BE2C (cell line): Measurements from ENCODE around the gene BCAR3.
"Not testable (repeated sequence)": the region's sequence is repeated elsewhere in the genome, so short reads cannot be mapped to it uniquely, and the experiment has no call there.

Experiments used
- DNase-seq: peaks from one replicate; pipeline ENCODE4 v3.0.0-alpha.2; 2020
- H3K27me3 ChIP-seq: fragments of 250-450 bp; sonication (Bioruptor Pico); 2 replicates; pipeline ENCODE4 v1.5.1; 2020; ENCODE audit warnings: mild to moderate bottlenecking
- H3K36me3 ChIP-seq: fragments of 250-450 bp; sonication (Bioruptor Pico); 2 replicates; pipeline ENCODE4 v1.5.1; 2020; ENCODE audit warnings: mild to moderate bottlenecking
- H3K4me1 ChIP-seq: fragments of 250-450 bp; sonication (Bioruptor Pico); 2 replicates; pipeline ENCODE4 v1.5.1; 2020
- H3K4me3 ChIP-seq: 2 replicates; pipeline ENCODE4 v1.5.1; 2011; ENCODE audit warnings: low read depth, low read length
- H3K9me3 ChIP-seq: fragments of 250-450 bp; sonication (Bioruptor Pico); 2 replicates; pipeline ENCODE4 v1.5.1; 2020
- TF ChIP-seq, protein P1 (sequence below): IDR thresholded peaks from 2 replicates; pipeline ENCODE4 v1.5.1; 2012; ENCODE audit warnings: mild to moderate bottlenecking, low read depth, low read length

Gene BCAR3

GRCh38 chr1:93594603-93594880 lies 87.1 kb downstream of the BCAR3 start:
- H3K4me3 ChIP-seq = no peak overlapping the region
- H3K9me3 ChIP-seq = no peaks in the 10 kb centered on the region
- no peak for DNase-seq
- H3K36me3 ChIP-seq = no peaks in the 10 kb centered on the region; the same call in 1 of the 2 replicates
- H3K4me1 ChIP-seq = peaks cover 33% of the 10 kb centered on the region
- TF ChIP-seq, protein P1, sequence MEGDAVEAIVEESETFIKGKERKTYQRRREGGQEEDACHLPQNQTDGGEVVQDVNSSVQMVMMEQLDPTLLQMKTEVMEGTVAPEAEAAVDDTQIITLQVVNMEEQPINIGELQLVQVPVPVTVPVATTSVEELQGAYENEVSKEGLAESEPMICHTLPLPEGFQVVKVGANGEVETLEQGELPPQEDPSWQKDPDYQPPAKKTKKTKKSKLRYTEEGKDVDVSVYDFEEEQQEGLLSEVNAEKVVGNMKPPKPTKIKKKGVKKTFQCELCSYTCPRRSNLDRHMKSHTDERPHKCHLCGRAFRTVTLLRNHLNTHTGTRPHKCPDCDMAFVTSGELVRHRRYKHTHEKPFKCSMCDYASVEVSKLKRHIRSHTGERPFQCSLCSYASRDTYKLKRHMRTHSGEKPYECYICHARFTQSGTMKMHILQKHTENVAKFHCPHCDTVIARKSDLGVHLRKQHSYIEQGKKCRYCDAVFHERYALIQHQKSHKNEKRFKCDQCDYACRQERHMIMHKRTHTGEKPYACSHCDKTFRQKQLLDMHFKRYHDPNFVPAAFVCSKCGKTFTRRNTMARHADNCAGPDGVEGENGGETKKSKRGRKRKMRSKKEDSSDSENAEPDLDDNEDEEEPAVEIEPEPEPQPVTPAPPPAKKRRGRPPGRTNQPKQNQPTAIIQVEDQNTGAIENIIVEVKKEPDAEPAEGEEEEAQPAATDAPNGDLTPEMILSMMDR = no peak
- H3K27me3 ChIP-seq = no peaks in the 10 kb centered on the region

DNA sequence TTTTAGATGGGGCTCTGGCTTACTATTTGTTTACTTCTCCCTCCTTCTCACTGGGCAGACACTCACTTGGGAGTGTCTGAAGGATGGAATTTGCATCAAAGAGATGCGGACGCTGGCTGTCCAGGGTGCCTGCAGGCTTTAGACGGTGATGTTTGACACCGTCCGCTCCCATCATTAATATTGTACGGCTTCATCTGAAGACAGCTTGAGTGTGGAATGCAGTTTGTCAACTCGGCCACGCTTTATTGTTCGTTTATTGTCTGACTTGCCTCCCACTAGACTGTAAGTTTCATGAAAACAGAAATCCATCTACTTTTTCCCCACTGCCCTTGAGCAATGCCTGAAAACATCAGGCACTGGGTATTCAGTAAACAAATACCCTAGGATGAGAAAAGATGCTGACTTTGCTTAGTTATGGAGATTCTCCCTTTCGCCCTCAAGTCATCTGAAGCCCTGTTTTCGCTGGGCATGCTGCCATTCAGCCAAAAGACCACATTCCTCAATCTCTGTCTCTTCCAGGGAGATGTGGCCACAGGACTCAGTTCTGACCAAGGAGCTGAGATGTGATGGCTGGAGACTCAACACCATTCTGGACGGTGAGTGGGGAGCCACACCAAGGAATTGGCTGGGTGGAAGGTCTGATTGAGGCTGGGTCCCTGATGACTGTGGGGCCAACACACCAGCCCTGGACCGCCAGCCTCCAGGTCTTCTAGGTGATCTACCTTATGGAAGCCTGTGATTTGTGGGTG lies 87.6 kb downstream of the BCAR3 start:
- H3K9me3 ChIP-seq = no peaks in the 10 kb centered on the region
- H3K4me1 ChIP-seq = peaks cover 29% of the 10 kb centered on the region
- H3K36me3 ChIP-seq = peaks cover 5% of the 10 kb centered on the region
- TF ChIP-seq, protein P1 = no peak
- H3K27me3 ChIP-seq = no peaks in the 10 kb centered on the region
- DNase-seq = no peak
- H3K4me3 ChIP-seq = no peak overlapping the region

GRCh38 chr1:93592551-93592949 lies 89.1 kb downstream of the BCAR3 start:
- Histone ChIP-seq H3K9me3 (no peaks in the 10 kb centered on the region), H3K4me3 (no peak overlapping the region), H3K36me3 (peaks cover 11% of the 10 kb centered on the region), H3K4me1 (peaks cover 18% of the 10 kb centered on the region), H3K27me3 (no peaks in the 10 kb centered on the region)
- DNase-seq = no peak
- TF ChIP-seq, protein P1 = no peak

DNA sequence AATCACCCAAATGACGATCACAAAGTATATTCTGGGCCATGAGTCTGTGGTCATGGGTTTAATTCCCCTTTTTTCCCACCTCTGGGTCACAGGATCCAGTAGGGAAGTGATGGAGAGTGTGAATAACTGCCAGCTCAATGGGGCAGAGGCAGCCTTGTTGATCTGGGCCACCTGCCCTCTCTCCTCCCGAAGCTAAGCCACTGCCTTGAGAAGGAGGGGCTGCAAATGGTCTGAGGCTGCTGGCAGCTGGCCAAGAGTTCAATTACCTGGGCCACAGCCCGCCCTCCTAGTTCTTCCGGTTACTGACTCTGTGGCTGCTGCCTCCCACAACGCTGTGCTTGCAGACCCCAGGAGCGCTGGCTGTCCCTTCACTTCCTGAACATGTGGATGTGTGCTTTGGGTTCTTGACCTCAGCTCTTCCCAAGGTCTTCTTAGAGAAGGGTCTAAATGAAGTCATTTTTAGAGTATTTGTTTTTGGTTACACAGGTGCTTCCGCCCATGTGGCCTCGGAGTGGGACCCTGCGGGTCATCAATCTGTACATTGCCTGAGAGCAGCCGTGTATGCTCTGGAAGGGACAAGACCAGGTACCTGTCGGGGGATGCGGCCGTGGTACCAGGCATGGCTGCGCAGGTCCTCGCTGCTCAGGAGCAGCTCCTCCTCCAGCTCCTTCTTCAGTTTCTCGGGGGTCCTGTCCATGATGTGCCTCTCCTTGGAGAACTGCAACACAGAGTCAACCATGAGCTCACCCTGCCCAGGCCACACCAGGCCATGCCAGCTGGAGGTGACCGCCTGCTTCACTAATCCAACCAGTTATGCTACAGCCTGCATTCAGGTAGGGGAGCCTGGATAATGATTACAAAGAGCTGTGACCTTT lies 89.7 kb downstream of the BCAR3 start:
- H3K4me1 ChIP-seq = peaks cover 18% of the 10 kb centered on the region
- H3K36me3 ChIP-seq = peaks cover 14% of the 10 kb centered on the region
- no peaks in the 10 kb centered on the region for H3K9me3 ChIP-seq
- no peak overlapping the region for H3K4me3 ChIP-seq
- no peaks in the 10 kb centered on the region for H3K27me3 ChIP-seq
- DNase-seq = peak; percentile 87
- TF ChIP-seq, protein P1 = no peak

DNA sequence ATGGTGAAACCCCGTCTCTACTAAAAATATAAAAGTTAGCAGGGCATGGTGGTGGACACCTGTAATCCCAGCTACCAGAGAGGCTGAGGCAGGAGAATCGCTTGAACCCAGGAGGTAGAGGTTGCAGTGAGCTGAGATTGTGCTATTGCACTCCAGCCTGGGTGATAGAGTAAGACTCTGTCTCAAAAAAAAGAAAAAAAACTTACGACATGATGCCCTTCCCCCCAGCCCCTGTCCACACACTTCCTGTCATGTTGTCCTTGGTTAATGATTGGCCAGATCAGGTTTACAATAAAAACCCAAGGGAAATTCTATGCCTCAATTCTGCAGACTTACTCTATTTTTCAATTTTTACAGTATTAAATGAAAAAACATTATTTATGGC lies 90.4 kb downstream of the BCAR3 start:
- Histone ChIP-seq H3K36me3 (peaks cover 20% of the 10 kb centered on the region), H3K4me1 (peaks cover 18% of the 10 kb centered on the region)
- H3K9me3 ChIP-seq, H3K4me3 ChIP-seq, DNase-seq, H3K27me3 ChIP-seq: not testable (repeated sequence)

- Histone ChIP-seq H3K36me3 (peaks cover 23% of the 10 kb centered on the region), H3K4me3 (no peak overlapping the region), H3K27me3 (no peaks in the 10 kb centered on the region), H3K4me1 (peaks cover 8% of the 10 kb centered on the region), H3K9me3 (no peaks in the 10 kb centered on the region)
- DNase-seq = no peak
- TF ChIP-seq, protein P1 = no peak
Observed at GRCh38 chr1:93588955-93589354, 92.7 kb downstream of the BCAR3 start.
